Lung microvascular endothelial cell (primary cell): ENCODE measurements around the gene TBX1. TPM values are rescaled to one million over a fixed set of nuclear protein-coding genes. Genes with fewer than 3 reads are reported as not detected.

ENCODE experiments used
- DNase-seq, 2 donors: peaks; one replicate each; pipeline versions ENCODE4 v3.0.0 to v3.0.0-alpha.2; 2010; ENCODE audit warnings: low read depth in 2 of 2
- total RNA-seq: library from RNA; depleted of rRNA; stranded (reverse); fragments of >200 nt; gene quantifications from 2 replicates; pipeline ENCODE4 v1.2.1, GENCODE V29; 2014

Gene TBX1
- total RNA-seq, 1 donor from 2014 or later = 74.2 TPM

- no peak for DNase-seq
These were observed 8.9 kb upstream of the TBX1 start for GRCh38 chr22:19751497-19752245.

DNA sequence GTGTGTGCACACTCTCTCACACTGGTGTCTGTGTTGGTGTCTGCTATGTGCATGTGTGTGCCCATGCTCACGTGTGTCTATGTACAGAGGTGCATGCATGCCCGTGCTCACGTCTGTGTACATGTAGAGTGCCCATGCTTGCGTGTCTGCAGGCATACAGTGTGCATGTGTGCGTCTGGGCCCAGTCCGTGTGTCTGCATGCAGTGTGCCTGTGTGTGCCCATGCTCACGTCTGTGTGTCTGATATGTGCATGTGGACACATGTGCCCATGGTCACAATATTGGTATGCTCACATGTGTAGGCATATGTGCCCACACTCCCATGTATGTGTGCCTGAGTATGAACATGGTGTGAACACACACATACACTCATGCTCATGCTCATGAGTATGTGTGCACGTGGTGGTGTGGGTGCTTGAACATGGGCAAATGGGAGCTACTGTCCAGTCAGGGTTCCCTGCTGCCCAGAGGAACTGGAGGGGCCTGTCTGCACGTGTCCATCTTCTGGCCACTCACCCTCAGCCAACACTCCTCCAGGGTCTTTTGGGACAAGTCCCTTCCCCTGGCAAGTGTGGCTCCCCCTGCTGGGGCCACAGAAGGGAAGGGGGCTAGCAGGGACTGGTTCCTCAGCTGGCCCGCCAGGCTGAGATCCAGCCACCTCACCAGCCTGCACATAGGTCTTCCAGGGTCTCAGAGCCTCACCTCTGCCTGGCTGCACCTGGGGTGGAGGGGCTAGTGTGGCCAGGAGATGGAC is 7.3 kb upstream of the TBX1 start:
- no peak for DNase-seq

DNA sequence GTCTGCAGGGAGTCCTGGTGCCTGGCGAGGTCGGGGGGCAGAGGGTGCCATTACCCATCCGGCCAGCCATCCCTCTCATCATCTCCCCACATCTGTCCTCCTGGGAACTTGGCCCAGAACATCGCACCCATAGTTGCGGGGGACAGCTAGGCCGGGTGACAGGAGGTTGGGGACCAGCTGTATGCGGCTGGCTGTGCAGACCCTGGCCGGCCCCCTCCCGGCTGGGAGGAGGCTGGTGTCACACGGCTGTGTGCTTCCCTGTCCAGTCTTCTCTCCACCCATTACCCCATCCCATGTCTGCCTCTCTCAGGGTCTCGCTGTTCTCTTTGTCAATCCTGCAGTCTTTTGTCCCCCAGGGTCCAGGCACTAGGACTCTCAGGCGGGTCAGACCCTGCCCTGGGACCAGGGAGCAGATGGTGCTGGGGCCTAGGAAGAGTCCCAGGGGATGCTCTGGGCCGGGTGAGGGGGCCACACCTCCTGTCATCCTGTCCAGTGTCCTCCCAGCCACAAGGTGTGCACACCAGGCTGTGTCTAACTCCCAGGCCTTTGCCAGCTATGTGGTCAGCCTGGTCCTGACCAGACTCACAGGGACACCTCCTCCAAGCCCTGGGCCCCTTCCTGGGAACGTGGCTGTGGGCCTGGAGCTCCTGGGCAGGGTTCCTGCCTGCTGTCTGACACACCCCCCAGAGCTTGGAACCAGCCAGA is 6.4 kb upstream of the TBX1 start:
- no peak for DNase-seq

DNA sequence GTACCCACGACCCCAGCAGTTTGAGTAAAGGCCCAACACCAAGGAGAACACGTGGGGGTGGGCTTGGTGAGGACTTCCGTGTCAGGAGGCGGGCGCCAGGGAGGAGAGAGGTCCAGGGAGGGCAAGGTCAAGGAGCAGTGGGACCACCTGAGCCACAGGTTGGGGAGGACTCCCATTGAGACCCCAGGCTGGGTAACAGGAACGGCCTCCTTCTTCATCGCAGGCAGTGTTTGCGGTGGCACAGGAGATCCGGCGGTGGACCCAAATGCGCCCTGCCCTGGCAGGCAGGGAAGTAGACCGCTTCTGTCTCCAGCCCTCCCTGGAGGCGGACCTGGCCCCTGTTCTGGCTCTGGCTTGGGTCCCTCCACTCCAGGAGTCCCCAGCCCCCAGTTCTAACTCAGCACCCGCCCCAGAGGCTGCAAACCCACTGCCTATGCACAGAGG is 5.9 kb upstream of the TBX1 start:
- no peak for DNase-seq

DNA sequence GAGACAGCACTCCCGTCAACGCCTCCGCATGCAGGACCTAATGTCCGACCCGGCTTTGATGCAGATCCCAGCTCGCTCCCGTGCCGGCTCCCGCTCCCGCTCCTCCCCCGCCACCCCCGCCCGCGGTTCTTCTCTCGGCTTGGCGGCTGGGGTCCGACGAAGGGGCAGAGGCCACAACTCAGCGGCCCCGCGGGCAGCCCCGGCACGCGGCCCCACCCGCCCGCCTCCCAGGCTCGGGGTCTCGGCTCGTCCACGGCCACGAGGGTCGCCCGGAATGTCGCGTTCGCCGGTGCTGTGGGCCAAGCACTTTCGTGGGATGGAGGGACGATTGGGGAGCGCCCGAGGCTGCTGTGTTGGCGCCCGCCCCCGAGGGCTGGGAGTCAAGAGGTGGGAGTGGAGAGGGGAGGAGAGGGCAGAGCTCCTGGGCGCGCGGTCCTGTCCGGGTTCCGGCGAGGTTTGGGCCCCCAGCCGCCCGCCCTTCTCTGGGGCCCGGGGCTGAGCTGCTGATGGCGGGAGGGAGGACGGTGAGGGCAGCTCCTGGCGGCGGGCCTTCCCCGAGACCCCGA is 5.3 kb upstream of the TBX1 start:
- no peak for DNase-seq

GRCh38 chr22:19755722-19756287 is 4.8 kb upstream of the TBX1 start:
- DNase-seq = no peak

DNA sequence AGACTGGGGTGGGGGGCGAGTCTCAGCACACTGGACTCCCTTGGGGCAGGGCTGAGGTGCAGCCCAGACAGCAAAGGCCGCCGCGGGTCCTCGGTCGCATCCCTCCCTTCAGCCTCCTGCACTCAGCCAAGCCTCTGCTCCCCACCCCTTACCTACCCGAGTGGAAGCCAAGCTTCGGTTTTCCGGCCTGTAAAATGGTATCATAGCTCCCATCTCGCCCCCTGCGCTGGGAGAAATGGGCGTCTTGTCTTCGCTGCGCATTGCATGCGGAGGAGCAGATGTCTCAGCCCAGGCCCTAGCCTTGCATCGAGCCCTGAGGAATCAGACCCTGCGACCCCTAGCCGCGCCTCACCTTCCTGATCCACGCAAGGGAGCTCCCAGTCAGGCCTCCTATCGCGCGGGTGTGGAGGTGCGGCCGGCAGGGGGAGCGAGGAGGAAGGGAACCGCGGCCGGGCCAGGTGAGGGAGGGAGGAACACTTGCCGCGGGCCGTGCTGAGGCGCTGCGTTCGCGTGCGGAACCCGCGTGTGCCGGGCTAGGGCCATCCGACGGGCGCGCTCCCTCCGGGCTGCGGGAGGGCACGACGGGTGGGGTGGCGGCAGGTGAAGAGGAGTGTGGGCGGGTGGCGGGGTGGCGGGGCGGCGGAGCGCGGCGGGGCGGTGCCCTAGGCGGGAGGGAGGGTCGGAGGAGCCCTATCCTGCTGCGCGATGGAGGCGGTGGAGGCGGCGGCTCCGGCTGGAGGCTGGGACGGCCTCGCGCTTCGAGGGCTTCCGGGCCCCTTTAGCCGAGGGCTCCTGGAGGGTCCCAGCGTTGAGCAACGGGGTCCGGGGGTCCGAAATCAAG is 4.1 kb upstream of the TBX1 start:
- DNase-seq = peak; percentile 28 to 73

GRCh38 chr22:19757140-19757984 is 3.2 kb upstream of the TBX1 start:
- no peak for DNase-seq

DNA sequence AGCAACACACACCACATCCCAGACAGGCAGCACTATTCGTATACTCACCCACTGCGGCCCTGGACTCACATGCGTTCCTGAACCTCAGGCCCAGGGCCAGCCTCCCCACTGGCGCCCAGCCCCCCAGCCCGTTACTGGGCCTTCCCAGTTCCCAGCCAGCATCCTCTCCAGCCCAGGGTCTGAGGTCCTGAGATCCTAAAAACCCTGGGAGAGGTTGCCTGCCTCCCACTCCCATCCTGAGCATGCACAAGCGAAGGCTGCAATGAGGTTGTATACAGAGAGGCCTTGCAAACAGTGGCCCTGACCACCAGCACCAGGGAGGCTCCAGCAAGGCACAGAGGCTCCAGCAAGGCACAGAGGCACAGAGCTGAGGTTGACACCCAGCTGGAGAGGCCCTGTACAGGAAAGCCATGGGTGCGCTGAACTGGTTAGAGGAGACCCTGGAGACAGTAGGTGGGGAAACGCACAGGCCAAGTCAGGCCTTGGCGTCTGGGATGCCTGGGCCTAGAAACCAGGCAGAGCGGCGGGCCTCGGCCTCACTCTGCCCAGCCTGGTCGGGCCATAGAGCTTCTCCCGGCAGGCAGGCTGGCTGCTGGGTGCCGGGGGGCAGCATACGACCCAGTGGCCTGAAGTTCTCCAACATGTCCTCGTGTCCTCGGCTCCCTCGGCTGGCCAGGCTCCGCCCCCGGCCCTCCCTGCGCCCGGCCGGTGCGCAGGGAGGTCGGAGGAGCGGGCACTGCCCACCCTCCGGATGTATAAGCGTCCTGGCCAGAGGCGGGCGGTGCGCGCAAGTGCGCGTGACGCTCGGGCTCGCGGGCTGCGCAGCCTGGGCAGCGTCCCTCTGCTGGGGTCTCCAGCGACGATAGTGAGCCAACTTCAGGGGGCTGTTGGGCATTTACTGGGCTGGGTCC is 2.3 kb upstream of the TBX1 start:
- peak in 1 of 2 donors; percentile 60 for DNase-seq

- DNase-seq = peak in 1 of 2 donors; percentile 35
These were observed 1.6 kb upstream of the TBX1 start for GRCh38 chr22:19758896-19759426.

GRCh38 chr22:19759427-19760057 is 1.0 kb upstream of the TBX1 start:
- peak in 1 of 2 donors; percentile 61 for DNase-seq

GRCh38 chr22:19760951-19761724 is 560 bp downstream of the TBX1 start:
- DNase-seq = peak in 1 of 2 donors; percentile 34

- peak in 1 of 2 donors; percentile 53 for DNase-seq
These were observed 1.4 kb downstream of the TBX1 start for GRCh38 chr22:19761725-19762567.

DNA sequence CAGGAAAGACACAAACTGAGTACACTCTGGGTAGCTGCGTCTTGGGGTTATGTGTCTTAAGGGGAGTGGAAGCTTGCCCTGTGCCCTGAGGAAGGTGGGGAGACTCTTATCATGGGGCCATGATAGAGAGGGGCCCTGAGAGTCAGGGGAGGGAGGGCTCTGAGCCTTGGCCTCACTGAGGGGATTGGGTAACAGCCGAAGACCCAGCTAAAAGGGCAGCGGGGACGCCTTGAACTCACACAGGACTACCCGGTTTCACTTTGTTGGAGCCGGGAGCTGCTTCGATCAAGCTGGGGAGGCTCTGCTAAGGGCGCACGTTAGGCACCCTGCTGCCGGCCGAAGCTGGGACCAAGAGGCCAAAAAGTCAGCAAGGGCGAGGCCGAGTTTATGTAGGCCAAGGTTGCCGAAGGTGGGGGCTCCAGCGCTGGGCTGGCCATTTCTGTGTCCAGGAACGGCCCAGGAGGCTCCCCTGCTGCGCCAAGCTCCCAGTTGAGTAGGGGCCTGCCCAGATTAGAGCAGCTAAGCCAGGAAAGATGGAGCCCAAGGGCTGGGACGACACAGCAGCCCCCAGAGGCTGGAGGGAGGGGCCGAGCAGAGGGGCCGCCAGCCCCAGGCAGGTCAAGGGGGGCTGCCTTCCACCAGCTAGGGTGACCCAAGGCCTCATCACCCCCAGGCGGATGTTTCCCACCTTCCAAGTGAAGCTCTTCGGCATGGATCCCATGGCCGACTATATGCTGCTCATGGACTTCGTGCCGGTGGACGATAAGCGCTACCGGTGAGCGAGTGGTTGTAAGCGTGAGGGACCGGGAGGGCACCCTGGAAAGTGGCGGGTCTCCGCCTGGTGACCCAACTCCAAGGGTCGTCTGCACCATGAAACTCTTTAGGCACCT is 2.2 kb downstream of the TBX1 start:
- DNase-seq = peak in 1 of 2 donors; percentile 63
